ENCODE measurements around the gene BBOF1.

BBOF1 gene

DNA sequence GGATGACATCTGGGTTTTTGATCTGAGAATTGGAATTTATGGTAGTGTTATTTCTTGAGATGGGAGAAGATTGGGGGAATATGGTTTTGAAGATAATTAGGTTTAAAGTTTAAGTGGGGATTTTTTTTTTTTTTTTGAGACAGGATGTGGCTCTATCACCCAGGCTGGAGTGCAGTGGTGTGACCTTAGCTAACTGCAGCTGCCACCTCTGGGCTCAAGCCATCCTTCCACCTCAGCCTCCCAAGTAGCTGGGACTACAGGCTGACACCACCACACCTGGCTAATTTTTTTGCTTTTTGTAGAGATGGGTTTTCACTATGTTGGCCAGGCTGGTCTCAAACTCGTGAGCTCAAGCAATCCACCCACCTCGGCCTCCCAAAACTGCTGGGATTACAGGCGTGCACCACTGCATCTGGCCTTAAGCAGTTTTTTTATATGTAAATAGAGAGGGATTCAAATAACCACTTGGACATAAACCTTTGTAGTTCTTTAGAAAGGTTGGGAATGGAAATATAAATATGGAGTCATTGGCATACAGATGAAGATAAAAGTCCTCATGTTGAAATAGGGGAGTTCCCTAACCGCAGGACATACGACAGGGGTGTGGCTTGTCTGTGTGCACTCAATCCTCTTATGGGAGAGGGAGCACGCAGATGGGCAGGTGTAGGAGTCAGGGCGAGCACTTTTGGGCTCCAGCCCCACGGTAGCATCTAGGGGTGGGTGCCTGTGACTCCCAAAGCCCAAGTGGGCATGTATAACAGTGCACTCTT is 70.3 kb downstream of the BBOF1 start:
- no peak for DNase-seq (ENCODE audit: low read depth)

- DNase-seq (ENCODE audit: low read depth): no peak
These were observed 86.2 kb downstream of the BBOF1 start for GRCh38 chr14:74105381-74105780.

GRCh38 chr14:74109369-74109768 is 90.2 kb downstream of the BBOF1 start:
- DNase-seq (ENCODE audit: low read depth): peak; percentile 42

DNA sequence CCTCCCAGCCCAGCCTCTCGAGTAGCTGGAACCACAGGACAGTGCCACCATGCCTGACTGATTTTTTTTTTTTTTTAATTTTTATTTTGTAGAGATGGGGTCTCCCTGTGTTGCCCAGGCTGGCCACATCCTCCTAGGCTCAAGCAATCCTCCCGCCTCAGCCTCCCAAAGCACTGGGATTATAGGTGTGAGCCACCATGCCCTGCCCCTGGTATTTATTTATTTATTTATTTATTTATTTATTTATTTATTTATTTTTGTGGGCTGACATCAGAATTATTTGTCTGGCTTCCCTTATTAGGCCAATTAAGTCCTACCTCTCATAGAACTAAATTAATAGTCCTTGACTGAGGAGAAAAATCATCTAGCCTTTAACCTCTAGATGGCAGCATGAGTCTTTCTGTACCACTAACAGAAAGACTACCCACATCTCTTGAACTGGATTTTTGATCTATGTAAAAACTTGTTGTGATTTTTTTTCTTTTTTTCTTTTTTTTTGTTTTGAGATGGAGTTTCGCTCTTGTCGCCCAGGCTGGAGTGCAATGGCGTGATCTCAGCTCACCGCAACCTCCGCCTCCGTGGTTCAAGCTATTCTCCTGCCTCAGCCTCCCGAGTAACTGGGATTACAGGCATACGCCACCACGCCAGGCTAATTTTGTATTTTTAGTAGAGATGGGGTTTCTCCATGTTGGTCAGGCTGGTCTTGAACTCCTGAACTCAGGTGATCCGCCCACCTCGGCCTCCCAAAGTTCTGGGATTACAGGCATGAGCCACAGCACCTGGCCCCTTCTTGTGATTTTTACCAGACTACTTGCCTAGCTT is 92.5 kb downstream of the BBOF1 start:
- DNase-seq (ENCODE audit: low read depth): peak; percentile 55
